MM.1S (cell line): ENCODE data around the gene HYCC1.

Experiments used
- DNase-seq: peaks from one replicate; pipeline ENCODE4 v3.0.0-alpha.2; 2015
- H2AFZ ChIP-seq: fragments of 300-600 bp; sonication (generic); 2 replicates; pipeline ENCODE4 v1.6.0; 2016; ENCODE audit warnings: antibody characterized with exemption, low read length
- H3F3A ChIP-seq: fragments of 300-600 bp; sonication (generic); 2 replicates; pipeline ENCODE4 v1.6.1; 2016; ENCODE audit warnings: mild to moderate bottlenecking, antibody characterized with exemption, low read length, moderate library complexity, mixed read lengths; ENCODE audit not compliant: insufficient read depth
- H3K27ac ChIP-seq: fragments of 300-600 bp; sonication (generic); 2 replicates; pipeline ENCODE4 v1.5.1; 2016; ENCODE audit warnings: mild to moderate bottlenecking, low read length
- H3K27me3 ChIP-seq: fragments of 300-600 bp; sonication (generic); replicated peaks from 2 replicates; pipeline ENCODE4 v1.6.0; 2016; ENCODE audit warnings: low read length; ENCODE audit not compliant: insufficient read depth
- H3K36me3 ChIP-seq: fragments of 300-600 bp; sonication (generic); replicated peaks from 2 replicates; pipeline ENCODE4 v1.6.1; 2016; ENCODE audit warnings: mild to moderate bottlenecking, low read length, mixed read lengths; ENCODE audit not compliant: insufficient read depth
- H3K4me1 ChIP-seq: fragments of 300-600 bp; sonication (generic); 2 replicates; pipeline ENCODE4 v1.6.1; 2016; ENCODE audit warnings: low read length, mixed read lengths
- H3K4me2 ChIP-seq: fragments of 300-600 bp; sonication (generic); 2 replicates; pipeline ENCODE4 v1.6.0; 2016; ENCODE audit warnings: low read depth, low read length
- H3K4me3 ChIP-seq: fragments of 300-600 bp; sonication (generic); 2 replicates; pipeline ENCODE4 v1.5.1; 2016; ENCODE audit warnings: low read length, mixed read lengths
- H3K79me2 ChIP-seq: fragments of 300-600 bp; sonication (generic); 2 replicates; pipeline ENCODE4 v1.6.1; 2016; ENCODE audit warnings: mixed run types, low read length, mixed read lengths
- H3K9ac ChIP-seq: fragments of 300-600 bp; sonication (generic); 2 replicates; pipeline ENCODE4 v1.6.1; 2016; ENCODE audit warnings: low read length, mixed read lengths
- H3K9me2 ChIP-seq: fragments of 300-600 bp; sonication (generic); replicated peaks from 2 replicates; pipeline ENCODE4 v1.6.1; 2016; ENCODE audit warnings: mild to moderate bottlenecking, low read length, mixed read lengths; ENCODE audit not compliant: insufficient read depth
- H3K9me3 ChIP-seq: fragments of 300-600 bp; sonication (generic); replicated peaks from 2 replicates; pipeline ENCODE4 v1.6.1; 2016; ENCODE audit warnings: mild to moderate bottlenecking, low read length, mixed read lengths; ENCODE audit not compliant: insufficient read depth
- H4K20me1 ChIP-seq: fragments of 300-600 bp; sonication (generic); 2 replicates; pipeline ENCODE4 v1.6.1; 2016; ENCODE audit warnings: mild to moderate bottlenecking, low read length, moderate library complexity, mixed read lengths; ENCODE audit not compliant: insufficient read depth
- CTCF ChIP-seq: fragments of 300-600 bp; sonication (generic); IDR thresholded peaks from 2 replicates; pipeline ENCODE4 v1.5.1; 2016; ENCODE audit warnings: antibody characterized with exemption, low read length, mixed read lengths
- EZH2 ChIP-seq: fragments of 300-600 bp; sonication (generic); optimal IDR thresholded peaks from 2 replicates; pipeline ENCODE3; 2017; ENCODE audit warnings: low read depth, mild to moderate bottlenecking, antibody characterized with exemption, low read length, mixed read lengths
- EZH2phosphoT487 ChIP-seq: fragments of 300-600 bp; sonication (generic); IDR thresholded peaks from 2 replicates; pipeline ENCODE4 v1.6.1; 2018; ENCODE audit warnings: antibody characterized with exemption, low read length

The HYCC1 gene

DNA sequence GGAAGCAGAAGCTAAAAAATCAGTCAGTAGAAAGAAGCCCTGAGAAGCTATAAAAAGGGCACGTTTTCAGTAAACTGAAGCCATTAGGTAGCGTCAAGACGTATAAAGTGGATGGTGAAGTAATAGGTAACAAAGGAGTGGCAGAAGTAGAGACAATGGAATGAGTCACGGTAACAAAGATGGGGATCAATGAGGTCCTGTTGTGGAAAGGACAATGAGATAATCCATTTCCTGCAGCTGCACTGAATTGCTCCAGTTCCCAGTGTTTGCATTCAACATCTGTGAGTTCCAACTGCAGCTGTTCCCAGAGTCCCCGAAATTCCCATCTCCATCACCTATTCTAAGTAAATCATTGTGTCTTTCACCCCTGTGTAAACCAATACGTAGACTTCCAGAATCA lies 4.8 kb upstream of the HYCC1 start:
- no peak overlapping the region for H3K9ac ChIP-seq
- H3K27ac ChIP-seq, result no peak overlapping the region
- no peak overlapping the region for H3K4me2 ChIP-seq
- TF ChIP-seq EZH2phosphoT487, result no peak
- TF ChIP-seq EZH2, result no peak
- no peak for TF ChIP-seq CTCF
- peaks cover 20% of the 10 kb centered on the region for H3K4me1 ChIP-seq
- no peaks in the 10 kb centered on the region for H4K20me1 ChIP-seq
- no peaks in the 10 kb centered on the region for H3K27me3 ChIP-seq
- H3K79me2 ChIP-seq, result no peaks in the 10 kb centered on the region
- H3F3A ChIP-seq, result 0 out of 2 replicates have a peak, but pooled peaks cover 2% of the 10 kb centered on the region
- no peak overlapping the region for H2AFZ ChIP-seq
- H3K9me2 ChIP-seq, result no peaks in the 10 kb centered on the region
- no peak overlapping the region for H3K4me3 ChIP-seq
- H3K9me3 ChIP-seq, result no peaks in the 10 kb centered on the region
- H3K36me3 ChIP-seq, result no peaks in the 10 kb centered on the region
- DNase-seq, result no peak

DNA sequence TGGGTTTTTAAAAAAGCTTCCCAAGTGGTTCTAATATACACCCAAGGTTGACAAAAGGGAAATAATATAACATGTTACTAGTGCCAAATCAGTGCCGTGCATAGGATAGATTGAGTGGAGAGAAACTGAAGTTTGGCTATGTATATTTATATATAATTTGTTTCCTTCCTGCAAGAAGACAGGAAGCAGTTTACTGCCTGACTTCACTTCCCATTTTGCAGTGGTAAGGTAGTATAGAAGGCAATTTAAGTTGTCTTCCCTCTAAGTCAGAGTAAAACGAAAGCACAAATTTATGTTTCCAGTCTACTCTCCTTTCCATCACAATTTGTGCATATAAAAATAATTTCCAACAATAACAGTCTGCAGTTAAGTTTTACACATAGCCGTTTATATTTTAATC lies 3.4 kb upstream of the HYCC1 start:
- Histone ChIP-seq H4K20me1 (no peaks in the 10 kb centered on the region), H3K27ac (no peak overlapping the region), H3K9me2 (no peaks in the 10 kb centered on the region), H3K4me1 (peaks cover 20% of the 10 kb centered on the region), H3F3A (0 out of 2 replicates have a peak, but pooled peaks cover 2% of the 10 kb centered on the region), H3K4me3 (no peak overlapping the region), H3K4me2 (peak overlapping the region; percentile 46; the same call in 1 of the 2 replicates), H3K79me2 (peaks cover 11% of the 10 kb centered on the region), H3K9ac (no peak overlapping the region), H2AFZ (peak overlapping the region; percentile 13), H3K36me3 (no peaks in the 10 kb centered on the region), H3K27me3 (no peaks in the 10 kb centered on the region), H3K9me3 (no peaks in the 10 kb centered on the region)
- no peak for TF ChIP-seq CTCF
- no peak for DNase-seq

DNA sequence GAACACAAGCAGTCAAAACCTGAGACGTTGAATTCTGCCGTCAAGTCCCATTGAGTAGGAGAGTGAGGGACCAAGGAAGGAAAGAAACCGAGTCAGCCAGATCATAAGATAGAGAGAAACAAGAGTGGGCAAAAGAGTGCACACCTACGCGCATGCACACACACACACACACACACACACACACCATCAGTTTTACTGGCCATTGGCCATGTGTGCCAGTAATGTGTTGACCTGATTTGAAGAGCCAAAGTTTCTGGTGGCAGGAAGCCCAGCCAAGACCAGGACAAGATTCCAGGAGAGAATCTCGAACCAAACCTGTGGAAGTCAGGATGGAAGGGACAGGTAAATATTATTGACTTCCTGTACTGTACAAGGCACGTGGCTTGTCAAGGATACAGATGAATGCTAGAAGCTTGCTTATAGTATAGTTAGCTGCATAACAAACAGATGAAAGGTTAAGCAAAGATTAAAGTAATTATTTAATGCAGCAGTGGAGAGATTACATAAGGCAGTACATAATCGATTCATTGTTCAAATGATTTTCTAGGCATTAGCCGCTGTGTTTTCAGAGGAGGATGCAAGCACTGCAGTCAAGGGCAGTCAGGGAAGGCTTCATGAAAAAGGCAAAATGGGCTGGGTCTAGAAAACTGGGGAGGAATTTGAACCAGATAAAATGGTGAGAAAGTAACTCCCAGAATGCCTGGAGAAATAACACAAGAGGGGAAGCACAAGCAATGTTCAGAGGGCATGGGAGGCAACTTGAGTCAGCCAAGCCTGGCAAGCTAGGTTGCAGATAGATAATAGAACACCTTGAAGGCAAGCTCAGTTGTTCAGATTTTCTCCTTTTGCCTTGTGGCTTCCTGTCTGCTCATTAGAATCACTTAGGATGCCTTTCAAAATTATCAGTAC lies 2.7 kb upstream of the HYCC1 start:
- Histone ChIP-seq H3K36me3 (no peaks in the 10 kb centered on the region), H3K27ac (no peak overlapping the region)

More for the DNA sequence above, 2.7 kb upstream of the HYCC1 start:
- DNase-seq, result no peak
- no peaks in the 10 kb centered on the region for H3K27me3 ChIP-seq
- H3K4me1 ChIP-seq, result peaks cover 23% of the 10 kb centered on the region
- H4K20me1 ChIP-seq, result no peaks in the 10 kb centered on the region
- peaks cover 18% of the 10 kb centered on the region for H3K79me2 ChIP-seq
- no peak for TF ChIP-seq EZH2phosphoT487
- TF ChIP-seq EZH2, result no peak
- no peak for TF ChIP-seq CTCF
- no peak overlapping the region for H3K4me3 ChIP-seq
- no peak overlapping the region for H3K9ac ChIP-seq
- peak overlapping the region; percentile 46; the same call in 1 of the 2 replicates for H3K4me2 ChIP-seq
- H3K9me3 ChIP-seq, result no peaks in the 10 kb centered on the region
- 0 out of 2 replicates have a peak, but pooled peaks cover 2% of the 10 kb centered on the region for H3F3A ChIP-seq
- H3K9me2 ChIP-seq, result no peaks in the 10 kb centered on the region
- H2AFZ ChIP-seq, result peak overlapping the region; percentile 13; the same call in 1 of the 2 replicates
